Esophagus muscularis mucosa (tissue), 3 donors: ENCODE data around the gene FCHO1.

Experiments
- CTCF ChIP-seq, 3 experiments: fragments of 200-600 bp in 2 of 3; fragments of 450-650 bp in 1 of 3; sonication (generic) in 2 of 3; IDR thresholded peaks; one replicate each; pipeline ENCODE4 v1.5.1; 2017 to 2019; ENCODE audit warnings: antibody characterized with exemption in 3 of 3, mild to moderate bottlenecking in 2 of 3, moderate library complexity in 1 of 3
- POLR2A ChIP-seq: fragments of 450-650 bp; IDR thresholded peaks from one replicate; pipeline ENCODE4 v1.6.1; 2017; ENCODE audit warnings: antibody characterized with exemption, moderate library complexity, mild to moderate bottlenecking, low read depth
- POLR2AphosphoS5 ChIP-seq, 2 donors: sonication (generic); formaldehyde crosslinking; IDR thresholded peaks; one replicate each; pipeline ENCODE4 v1.6.1; 2017; ENCODE audit warnings: antibody characterized with exemption in 2 of 2

DNA sequence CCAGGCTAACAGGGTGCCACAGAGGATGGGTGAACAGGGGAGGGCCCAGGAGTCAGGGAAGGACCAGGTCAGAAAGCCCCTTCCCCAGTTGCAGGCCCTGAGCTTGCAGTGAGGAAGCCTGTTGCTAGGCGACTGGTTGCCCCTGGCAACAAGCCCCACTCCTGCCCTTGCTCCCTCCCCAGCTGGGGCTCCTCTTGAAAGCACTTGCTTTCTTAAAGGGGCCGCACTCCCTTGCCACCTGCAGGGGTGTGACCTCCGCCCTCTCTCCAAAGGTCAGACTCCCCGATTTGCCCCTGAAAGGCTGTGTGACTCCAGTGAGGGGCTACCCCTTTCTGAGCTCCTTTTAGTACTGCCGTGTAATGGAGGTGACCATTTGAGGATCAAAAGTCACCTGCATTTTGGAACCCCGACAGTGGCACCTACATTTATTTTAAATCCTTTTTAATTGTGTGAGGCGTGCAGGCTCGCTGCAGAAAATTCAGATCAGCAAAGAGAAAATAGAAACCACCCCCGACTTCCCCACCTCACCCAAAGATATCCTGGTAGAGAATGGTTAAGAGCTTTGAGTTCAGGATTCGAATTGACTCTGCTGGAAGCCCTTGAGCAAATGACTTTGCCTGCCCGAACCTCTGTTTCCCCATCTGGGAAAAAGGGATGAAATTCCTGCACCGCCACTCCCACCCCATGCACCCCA, 4.8 kb downstream of the FCHO1 start:
- TF ChIP-seq POLR2A (no peak), CTCF (IDR thresholded peaks at IDR 0.05) (no peak), POLR2AphosphoS5 (IDR thresholded peaks at IDR 0.05) (no peak)
